NCI-H1436 (cell line): ENCODE data around the gene ITPK1.

Source experiments
- DNase-seq: peaks from one replicate; lab custom pipeline; 2025; lab: John Stamatoyannopoulos, UW

ITPK1 gene

GRCh38 chr14:92988786-92989755 lies 126.7 kb downstream of the ITPK1 start:
- no peak for DNase-seq

DNA sequence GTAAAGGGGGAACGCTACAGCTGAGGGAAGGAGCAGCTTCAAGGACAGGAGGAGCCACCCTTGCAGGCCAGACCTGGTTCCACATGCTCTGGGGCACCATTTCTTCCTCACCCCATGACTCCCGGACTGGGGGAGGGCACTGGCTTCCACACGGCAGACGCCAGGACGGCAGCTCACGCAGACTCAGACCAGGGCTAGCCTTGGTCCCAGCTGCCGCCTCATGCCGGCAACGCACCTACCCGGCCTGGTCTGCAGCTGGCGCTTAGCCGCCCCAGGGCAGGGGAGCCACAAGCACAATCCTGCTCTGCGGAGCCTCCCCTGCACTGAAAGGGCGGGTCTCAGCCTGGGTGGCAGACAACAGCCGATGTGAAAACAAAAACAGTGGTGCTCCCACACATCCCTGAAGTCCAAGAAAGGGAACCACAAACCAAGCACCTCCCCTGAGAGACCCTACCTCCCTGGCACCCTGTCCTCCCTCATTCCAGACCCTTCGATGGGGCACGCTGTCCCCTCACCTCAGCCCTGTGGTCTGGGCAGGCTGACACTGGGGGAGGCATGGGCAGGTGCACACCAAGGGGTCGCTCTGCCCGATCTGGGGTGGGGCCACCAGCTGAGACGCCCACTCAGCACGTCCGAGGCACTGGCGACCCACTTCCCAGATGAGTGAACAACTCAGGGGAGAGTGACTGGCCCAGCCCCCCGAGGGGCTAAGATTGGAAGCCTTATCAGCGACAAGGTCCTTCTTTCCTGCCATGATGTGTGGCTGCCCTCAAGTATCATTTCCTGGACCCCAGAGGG lies 127.8 kb downstream of the ITPK1 start:
- DNase-seq, result no peak

DNA sequence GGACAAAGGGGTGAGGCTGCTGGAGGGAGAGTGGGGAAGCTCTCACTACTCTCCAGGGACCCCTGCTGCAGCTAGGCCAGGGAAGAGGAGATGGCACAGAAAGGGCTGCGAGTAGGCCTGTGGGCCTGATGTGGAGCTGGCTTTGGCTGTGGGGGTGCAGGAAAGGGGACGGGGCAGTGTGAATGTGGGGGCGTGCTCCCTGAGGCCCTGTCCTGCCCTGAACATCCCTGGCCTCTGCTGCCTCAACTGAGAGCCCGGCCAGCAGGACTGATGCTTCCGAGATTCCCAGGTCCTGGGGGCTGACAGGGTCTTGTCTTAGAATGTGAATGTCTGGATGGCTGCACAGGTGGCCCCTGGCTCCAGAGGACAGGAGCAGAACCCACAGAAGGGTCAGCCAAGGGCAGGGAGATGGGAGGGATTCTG lies 128.6 kb downstream of the ITPK1 start:
- no peak for DNase-seq

- no peak for DNase-seq
Measured at GRCh38 chr14:92986254-92987147, 129.2 kb downstream of the ITPK1 start.

GRCh38 chr14:92985521-92985920 lies 130.2 kb downstream of the ITPK1 start:
- DNase-seq, result no peak

GRCh38 chr14:92984896-92985295 lies 130.8 kb downstream of the ITPK1 start:
- DNase-seq, result no peak

GRCh38 chr14:92984082-92984788 lies 131.5 kb downstream of the ITPK1 start:
- no peak for DNase-seq

GRCh38 chr14:92982956-92983355 lies 132.8 kb downstream of the ITPK1 start:
- DNase-seq, result no peak

GRCh38 chr14:92981726-92982125 lies 134.0 kb downstream of the ITPK1 start:
- no peak for DNase-seq

DNA sequence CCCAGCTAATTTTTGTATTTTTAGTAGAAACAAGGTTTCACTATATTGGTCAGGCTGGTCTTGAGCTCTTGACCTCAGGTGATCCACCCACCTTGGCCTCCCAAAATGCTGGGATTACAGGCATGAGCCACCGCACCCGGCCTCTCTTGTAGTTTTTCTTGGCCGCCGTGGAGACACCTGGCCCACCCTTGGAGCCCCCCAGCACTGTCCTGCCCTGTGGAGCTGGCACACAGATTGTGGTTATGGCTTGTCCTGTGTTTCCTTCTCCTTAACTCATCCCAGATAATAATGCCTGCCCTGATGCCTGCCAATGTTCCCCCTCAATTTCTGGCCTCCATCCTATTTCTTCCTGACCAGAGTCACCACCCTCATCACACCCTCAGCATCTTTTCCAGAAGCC lies 134.9 kb downstream of the ITPK1 start:
- DNase-seq, result no peak

GRCh38 chr14:92978229-92979021 lies 137.3 kb downstream of the ITPK1 start:
- no peak for DNase-seq

- no peak for DNase-seq
Measured at GRCh38 chr14:92976268-92976667, 139.5 kb downstream of the ITPK1 start.

GRCh38 chr14:92974541-92975345 lies 141.0 kb downstream of the ITPK1 start:
- no peak for DNase-seq

DNA sequence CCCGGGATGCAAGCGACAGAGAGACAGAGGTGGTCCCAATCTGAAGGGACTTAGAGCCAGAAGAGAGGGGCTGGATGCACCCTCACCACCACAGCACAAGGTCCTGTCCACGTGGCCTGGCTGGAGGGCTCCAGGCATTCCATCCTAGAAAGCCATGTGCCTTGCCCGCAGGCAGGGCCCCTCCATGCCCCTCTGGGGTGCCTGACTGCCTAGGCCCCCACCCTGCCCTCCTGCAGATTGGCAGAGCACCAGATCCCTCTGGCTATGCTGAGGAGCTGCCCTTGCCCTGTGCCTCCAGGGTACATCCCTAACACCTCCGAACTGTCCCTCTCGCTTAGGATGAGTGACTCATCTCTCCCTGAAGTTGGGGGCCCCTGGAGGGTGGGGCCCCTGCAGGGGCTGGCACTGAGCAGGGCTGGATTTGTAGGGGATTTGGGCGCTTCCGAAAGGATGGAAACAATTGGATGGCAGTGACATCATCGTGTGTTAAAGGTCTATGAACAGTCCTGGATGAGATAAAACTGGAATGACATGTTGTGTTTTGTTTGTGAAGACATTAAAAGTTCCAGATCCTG lies 141.8 kb downstream of the ITPK1 start:
- no peak for DNase-seq

DNA sequence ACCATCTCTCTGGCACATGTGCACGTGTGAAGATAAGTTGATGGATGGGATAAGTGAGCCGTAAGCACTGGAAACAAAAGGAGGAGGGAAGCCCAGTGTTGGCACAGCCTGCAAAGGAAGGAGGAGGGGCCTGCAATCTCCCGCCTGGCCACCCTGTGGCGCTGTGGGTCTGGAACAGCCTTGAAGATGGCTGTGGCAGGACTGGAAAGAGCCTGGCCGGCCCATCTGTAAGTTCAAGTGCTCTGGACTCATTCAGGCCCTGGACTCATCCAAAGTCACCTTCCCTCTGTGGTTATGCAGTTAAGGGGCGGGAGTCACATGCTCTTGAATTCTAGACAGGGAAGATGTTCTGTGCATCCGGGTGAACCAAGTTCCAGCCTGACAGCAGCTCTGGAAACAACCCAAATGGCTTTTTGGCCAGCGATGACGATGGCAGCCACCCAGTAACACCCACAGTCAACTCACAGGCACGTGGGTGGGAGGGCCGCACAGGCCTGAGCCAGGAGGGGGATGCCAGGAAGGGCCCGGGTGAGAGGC lies 142.4 kb downstream of the ITPK1 start:
- no peak for DNase-seq

GRCh38 chr14:92971601-92972180 lies 144.0 kb downstream of the ITPK1 start:
- DNase-seq, result no peak

GRCh38 chr14:92970271-92970670 lies 145.5 kb downstream of the ITPK1 start:
- no peak for DNase-seq

DNA sequence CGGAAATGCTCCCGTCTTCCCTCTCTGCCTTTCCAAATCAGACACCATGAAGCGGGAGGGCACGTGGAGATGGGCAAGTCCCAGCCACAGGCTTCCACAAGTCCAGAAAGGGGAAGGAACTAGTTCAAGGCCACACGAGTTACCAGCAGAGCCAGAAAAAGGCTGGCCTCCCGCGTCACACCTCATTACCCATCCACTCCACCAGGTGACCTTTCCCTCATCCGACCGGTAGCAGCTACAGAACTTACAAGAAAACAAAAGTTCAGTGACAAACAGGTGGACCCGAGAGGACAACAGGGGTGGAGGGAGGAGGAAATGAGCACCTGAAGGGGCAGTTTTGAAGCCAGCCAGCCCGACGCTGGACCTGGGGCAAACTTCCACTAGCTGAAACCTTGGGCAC lies 145.9 kb downstream of the ITPK1 start:
- no peak for DNase-seq

- no peak for DNase-seq
Measured at GRCh38 chr14:92969430-92969829, 146.3 kb downstream of the ITPK1 start.
